GM12801 (cell line): ENCODE results near the gene DDX10.

Source experiments
- TF ChIP-seq, protein P1 (sequence below): IDR thresholded peaks from one replicate; pipeline ENCODE4 v1.5.1; 2011; ENCODE audit warnings: control low read depth; ENCODE audit not compliant: insufficient read length; ENCODE audit errors: extremely low read depth

The DDX10 gene

GRCh38 chr11:108975641-108976071 lies 310.8 kb downstream of the DDX10 start:
- TF ChIP-seq, protein P1, sequence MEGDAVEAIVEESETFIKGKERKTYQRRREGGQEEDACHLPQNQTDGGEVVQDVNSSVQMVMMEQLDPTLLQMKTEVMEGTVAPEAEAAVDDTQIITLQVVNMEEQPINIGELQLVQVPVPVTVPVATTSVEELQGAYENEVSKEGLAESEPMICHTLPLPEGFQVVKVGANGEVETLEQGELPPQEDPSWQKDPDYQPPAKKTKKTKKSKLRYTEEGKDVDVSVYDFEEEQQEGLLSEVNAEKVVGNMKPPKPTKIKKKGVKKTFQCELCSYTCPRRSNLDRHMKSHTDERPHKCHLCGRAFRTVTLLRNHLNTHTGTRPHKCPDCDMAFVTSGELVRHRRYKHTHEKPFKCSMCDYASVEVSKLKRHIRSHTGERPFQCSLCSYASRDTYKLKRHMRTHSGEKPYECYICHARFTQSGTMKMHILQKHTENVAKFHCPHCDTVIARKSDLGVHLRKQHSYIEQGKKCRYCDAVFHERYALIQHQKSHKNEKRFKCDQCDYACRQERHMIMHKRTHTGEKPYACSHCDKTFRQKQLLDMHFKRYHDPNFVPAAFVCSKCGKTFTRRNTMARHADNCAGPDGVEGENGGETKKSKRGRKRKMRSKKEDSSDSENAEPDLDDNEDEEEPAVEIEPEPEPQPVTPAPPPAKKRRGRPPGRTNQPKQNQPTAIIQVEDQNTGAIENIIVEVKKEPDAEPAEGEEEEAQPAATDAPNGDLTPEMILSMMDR = no peak

DNA sequence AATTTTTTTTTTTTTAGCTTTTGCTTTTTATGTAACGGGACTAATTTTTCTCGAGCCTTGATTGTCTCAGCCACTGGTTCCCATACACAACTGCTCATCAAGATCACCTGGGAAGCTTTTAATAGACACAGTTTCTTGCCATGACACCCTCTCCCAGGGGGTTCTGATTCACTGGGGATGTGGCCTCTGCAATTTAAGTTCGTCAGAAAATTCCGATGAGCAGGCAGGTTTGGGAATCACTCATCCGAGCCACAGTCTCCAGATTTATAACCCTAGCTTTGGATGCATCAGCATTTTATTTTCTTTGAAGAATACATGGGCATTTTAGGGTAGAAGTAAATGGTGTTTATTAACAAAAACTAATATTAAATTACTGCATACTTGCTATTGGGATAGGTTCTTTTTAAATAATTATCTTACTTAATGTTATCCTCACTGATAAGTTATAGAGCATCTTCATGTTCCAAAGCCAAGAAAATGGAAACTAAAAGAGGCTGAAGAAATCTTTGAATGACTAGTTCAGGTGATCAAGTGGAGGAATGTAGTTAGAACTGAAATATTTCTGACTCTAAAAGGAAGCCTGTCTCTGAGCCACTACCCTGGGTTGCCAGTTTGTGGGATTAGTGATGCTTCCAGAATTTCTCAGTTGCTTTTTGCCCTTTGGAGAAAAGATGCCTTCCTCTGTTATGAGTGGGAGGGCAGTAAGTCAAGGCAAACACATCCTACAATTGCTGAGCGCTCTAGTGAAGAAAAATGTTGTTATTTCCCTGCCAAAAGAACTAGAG lies 319.0 kb downstream of the DDX10 start:
- TF ChIP-seq, protein P1 = no peak

- TF ChIP-seq, protein P1 = no peak
Measured at GRCh38 chr11:108984523-108984922, 319.7 kb downstream of the DDX10 start.

GRCh38 chr11:108985236-108985944 lies 320.5 kb downstream of the DDX10 start:
- TF ChIP-seq, protein P1 = no peak

- TF ChIP-seq, protein P1 = no peak
Measured at GRCh38 chr11:108985945-108986279, 321.0 kb downstream of the DDX10 start.
